Gastroesophageal sphincter (tissue), 3 donors: Measurements from ENCODE around the gene PLOD1.

Experiments
- EP300 ChIP-seq: sonication (generic); formaldehyde crosslinking; IDR thresholded peaks from one replicate; pipeline ENCODE4 v1.6.1; 2017; ENCODE audit warnings: antibody characterized with exemption, mild to moderate bottlenecking
- POLR2A ChIP-seq, 2 donors: fragments of 450-650 bp; IDR thresholded peaks; one replicate each; pipeline ENCODE4 v1.6.1; 2017; ENCODE audit warnings: antibody characterized with exemption in 2 of 2, mild to moderate bottlenecking in 2 of 2, moderate library complexity in 1 of 2
- TF ChIP-seq, protein P1 (sequence below), 4 experiments: fragments of 200-600 bp in 2 of 4; fragments of 450-650 bp in 2 of 4; sonication (generic) in 1 of 4; IDR thresholded peaks; one replicate each; pipeline ENCODE4 v1.5.1; 2017 to 2019; ENCODE audit warnings: antibody characterized with exemption in 4 of 4, mild to moderate bottlenecking in 2 of 4, moderate library complexity in 2 of 4

DNA sequence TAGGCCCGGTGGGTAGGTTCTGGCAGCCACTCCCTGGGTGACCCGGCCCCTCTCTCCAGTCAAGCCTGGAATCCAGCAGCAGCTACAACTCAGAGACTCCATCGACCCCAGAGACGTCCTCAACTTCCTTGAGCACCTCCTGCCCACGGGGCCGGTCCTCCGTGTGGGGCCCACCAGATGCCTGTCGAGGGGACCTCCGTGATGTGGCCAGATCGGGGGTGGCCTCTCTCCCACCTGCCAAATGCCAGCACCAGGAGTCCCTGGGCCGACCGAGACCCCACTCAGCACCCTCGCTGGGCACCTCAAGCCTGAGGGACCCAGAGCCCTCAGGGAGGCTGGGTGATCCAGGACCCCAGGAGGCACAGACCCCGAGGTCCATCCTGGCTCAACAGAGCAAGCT lies 87.5 kb downstream of the PLOD1 start:
- TF ChIP-seq, protein P1, sequence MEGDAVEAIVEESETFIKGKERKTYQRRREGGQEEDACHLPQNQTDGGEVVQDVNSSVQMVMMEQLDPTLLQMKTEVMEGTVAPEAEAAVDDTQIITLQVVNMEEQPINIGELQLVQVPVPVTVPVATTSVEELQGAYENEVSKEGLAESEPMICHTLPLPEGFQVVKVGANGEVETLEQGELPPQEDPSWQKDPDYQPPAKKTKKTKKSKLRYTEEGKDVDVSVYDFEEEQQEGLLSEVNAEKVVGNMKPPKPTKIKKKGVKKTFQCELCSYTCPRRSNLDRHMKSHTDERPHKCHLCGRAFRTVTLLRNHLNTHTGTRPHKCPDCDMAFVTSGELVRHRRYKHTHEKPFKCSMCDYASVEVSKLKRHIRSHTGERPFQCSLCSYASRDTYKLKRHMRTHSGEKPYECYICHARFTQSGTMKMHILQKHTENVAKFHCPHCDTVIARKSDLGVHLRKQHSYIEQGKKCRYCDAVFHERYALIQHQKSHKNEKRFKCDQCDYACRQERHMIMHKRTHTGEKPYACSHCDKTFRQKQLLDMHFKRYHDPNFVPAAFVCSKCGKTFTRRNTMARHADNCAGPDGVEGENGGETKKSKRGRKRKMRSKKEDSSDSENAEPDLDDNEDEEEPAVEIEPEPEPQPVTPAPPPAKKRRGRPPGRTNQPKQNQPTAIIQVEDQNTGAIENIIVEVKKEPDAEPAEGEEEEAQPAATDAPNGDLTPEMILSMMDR (IDR thresholded peaks at IDR 0.05) = no peak
- no peak for TF ChIP-seq EP300
- no peak for TF ChIP-seq POLR2A (IDR thresholded peaks at IDR 0.05)
